NCI-H446 treated with DMSO at 0.1 percent for 48 hours (cell line): ENCODE results near the gene C3orf22.

Source experiments
- DNase-seq: peaks from one replicate; lab custom pipeline; 2025; lab: John Stamatoyannopoulos, UW

Gene C3orf22

GRCh38 chr3:126527455-126528211, 31.1 kb downstream of the C3orf22 start:
- DNase-seq, result no peak

- no peak for DNase-seq
These were observed 31.7 kb downstream of the C3orf22 start for GRCh38 chr3:126527006-126527405.

- DNase-seq, result no peak
These were observed 32.1 kb downstream of the C3orf22 start for GRCh38 chr3:126526668-126527005.

DNA sequence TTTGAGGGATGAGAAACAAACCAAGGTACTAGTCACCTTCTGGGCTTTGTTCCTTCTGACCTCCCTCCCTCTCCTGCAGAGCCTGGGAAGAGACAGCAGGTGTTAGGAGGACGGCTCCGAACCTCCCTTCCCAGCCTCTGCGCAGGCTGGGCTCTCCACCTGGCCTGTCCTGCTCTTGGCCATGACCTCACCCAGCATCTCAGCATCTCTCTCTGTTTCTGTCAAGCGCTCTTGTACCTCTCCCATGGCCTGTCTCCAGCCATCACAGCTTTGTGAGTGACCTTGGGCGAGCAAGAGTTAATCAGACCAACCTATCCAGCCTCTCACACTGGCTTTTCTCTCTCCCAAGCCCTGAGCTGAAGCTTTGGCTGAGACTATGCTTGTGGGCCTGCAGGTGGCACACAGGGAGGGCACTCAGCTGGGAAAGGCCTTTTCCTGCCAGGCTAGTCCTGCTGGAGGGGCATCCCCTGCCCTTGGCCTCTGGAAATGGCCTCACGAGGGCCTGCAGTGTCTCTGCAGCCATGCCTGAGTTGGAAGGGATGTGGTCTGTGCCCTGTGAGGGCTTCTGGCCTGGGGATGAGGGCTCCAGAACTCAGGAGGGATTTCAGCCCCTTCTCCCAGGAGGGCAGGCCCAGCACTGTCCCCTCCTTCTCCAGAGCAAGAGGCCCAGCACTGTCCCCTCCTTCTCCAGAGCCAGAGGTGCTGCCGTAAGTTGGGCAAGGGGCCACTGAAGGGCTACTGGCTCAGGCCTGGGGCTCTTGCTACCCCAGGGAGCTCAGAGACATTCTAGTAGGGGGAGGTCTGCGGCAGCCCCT, 32.7 kb downstream of the C3orf22 start:
- no peak for DNase-seq

DNA sequence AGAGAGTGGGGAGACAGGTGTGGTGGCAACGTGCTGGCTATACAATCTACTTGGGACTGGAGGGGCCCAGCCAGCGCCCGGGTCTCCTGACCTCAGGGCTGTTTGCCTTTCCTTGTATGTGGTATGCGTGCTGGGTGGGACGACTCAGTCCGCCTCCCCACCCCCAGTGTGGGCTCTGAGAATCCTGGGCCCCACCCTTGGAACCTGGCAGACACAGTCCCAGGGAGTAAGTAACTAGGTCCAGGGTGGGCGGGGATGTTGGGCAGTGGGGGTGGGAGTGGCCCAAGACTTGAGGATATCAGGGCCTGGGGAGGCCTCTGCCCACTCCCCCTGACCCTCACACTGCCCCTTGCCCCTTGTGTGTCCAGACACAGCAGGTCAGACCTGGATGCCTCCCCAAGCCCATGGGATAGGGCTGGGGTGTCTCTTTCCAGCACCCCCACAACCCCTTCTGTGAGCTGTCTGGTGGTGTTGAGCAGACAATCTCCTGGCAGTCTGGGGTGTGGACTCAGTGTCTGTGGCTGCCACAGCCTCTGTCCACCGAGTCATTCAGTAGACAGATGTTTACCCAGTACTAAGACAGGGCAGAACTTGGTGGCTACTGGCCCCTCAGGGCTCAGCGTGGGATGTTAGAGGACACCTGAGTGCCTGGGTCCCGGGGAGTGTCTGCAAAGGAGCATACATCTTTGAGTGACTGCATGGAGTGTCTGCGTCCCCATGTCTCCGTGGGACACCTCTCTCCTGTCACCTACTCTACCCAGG, 33.5 kb downstream of the C3orf22 start:
- no peak for DNase-seq

DNA sequence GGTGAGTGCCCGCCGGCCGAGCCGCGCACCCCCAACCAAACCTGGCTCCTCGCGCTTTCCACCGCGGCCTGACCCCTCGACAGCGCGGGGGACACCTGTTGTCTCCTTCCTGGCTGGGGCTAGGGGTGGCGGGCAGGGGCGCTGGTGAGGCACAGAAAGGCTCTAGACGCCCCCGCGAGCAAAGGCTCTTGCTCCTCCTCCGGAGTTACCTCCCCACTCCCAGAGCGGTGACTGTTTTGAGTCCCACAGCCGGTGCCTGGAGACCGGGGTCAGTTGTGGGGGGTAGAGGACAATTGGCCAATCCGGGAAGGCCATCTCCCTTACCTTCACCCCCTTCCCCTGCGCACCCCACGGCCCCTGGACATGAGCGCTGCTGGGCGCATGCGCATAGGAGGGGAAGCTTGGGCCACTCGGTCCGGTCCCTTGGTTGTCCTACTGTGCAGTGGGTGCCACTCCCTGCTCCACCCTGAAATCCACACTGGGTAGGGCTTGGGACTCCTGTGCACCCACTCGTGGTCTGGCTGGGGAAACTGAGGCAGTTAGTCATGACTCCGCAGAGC, 34.2 kb downstream of the C3orf22 start:
- DNase-seq, result no peak

DNA sequence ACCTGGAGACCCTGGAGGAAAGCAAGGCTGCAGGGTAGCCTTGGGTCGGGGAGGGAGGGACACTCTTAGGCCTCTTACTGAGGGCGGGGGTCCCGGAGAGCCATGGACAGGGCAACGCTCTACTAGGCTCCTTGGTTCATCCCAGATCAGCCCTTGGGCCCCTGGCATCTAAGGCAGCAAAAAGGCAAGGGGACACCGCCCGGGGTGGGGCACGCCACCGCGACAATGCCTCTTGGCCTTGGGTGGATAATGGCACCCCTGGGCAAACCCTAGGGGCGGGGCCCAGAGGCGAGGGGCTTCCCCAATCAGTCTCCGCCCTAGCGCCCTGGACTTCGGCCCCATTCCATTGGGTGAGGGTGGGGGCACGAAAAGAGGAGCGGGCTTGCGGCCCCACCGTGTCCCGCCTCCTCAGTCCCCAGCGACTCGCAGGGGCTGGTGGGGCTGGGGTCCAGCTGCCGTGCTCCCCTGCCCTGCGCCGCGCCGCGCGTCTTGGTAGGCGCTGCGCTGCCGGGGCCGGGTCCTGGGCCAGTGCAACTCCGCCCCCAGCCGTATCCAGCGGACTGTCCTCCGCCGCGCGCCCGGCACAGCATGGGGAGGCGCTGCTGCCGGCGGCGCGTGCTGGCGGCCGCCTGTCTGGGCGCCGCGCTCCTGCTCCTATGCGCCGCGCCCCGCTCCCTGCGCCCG, 34.8 kb downstream of the C3orf22 start, which contains the start of gene CHST13:
CHST13 (plus strand) TSS at position 411 of the 684 bp plus-strand sequence; CDS start at position 589, 178 bp downstream.
- DNase-seq, result no peak

- DNase-seq, result peak; percentile 14
These were observed 36.4 kb downstream of the C3orf22 start for GRCh38 chr3:126522363-126522788.

DNA sequence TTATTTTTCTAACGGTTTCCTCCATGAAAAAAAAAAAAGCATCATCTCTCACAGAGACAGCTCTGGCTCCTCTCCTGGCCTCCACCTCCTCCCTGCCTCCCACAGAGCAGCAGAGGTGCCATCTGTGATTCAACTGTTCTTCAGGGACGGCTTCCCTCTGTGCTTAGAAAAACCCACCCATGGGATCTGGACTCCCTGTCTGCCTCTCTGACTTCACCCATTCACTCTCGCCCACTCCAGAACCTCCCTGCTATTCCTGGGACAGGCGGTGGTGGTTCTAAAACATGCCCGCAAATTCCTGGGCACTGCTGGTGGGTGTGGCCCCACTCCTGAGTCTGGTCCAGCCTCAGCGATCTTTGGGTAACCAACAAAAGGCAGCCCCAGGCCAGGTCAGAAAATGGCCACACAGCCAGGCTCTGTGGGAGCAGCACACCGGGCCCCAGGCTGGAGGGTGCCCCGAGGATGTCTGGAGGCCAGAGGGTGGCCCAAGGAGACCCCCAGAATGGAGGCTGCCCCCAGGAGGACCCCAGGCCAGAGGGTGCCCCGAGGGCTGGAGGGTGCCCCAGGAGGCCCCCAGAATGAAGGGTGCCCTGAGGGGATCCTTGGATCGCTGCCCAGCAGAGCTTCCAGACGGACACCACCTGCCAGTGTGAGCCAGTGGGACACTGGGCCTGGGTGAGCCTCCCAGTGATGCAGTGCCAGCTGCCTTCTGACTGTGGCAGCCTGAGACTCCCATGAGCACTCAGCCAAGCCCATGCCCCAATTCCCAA, 37.4 kb downstream of the C3orf22 start:
- DNase-seq, result no peak

DNA sequence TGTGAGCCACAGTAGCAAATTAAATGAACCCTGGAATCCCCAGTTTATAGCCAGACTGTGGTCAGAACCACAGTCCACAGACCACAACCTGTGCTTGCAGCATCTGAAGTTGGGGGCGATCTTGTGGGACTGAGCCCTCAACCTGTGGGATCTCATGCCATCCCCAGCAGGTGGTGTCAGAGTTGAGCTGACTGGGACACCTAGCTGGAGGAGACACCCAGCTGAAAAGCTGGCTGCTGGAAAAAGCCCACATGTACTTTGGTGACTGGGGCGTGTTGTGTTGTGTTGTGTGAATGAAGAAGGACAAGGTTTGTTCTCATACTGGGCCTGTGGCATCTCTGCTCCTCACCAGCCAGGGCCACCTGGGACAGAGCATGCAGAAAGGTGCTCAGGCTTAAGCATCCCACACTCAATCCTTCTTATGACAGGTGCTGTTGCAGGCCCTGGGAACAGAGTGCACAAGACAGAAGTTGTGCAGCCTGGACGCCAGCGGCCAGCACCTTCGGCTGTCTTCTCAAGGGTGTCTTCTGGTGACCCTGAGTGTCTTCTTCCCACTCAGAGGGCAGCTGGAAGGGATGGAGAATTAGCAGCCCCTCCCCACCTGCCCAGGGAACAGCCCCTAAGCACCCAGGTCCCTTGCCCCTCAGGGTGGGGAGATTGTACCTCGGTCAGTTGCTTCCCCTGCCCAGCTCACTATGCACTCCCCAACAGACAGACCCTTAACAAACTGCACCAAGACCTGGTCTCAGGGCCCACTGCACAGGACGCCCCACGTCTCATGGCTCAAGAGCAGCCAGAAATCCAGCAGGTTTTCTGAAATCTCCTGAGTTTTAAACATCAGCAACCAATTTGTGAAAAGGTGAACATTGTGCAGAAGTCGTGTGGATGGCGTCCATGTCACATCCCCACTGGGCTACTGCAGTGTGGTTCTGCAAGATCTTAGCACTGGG, 39.0 kb downstream of the C3orf22 start:
- DNase-seq, result no peak

DNA sequence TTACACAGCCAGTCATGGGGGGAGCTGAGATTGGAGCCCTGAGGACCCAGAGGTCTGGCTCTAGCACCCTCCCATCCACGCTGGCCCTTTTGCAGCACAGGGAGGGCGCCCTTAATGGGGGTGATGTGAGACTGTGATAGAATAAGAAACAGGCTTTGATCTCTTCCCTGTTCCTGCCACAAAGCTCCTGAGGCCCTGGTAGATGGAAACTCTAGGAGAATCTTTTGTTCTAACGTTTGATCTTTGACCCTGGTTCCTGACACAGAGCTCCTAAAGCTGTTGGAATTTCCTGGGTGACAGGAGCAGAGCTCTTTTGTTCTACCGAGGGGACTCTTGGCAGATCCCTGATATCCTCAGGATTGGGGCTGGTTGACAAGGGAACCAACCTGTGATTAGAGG, 40.0 kb downstream of the C3orf22 start:
- no peak for DNase-seq

- DNase-seq, result no peak
These were observed 40.5 kb downstream of the C3orf22 start for GRCh38 chr3:126517986-126518778.

GRCh38 chr3:126517291-126517951, 41.3 kb downstream of the C3orf22 start, which contains the start of gene UROC1:
TSS of gene UROC1 (minus strand) at chr3:126517773. CDS start at chr3:126517719, 54 bp downstream.
- no peak for DNase-seq

DNA sequence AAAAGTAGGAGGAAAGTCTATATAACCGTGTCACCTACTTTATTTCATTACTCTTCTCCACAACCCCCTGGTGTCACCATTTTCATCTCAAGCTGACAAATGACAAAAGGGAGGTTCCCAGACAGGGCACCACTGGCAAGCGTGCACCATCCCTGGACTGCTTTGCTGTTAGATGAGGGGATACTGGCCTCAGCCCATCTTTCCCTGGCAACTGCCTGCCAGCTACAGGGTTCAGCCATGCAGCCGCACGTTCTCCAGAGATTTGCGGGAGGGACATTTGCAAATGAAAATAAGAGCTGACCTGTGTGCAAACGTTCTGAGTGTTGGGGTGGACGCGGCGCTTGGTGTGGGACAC, 41.8 kb downstream of the C3orf22 start:
- DNase-seq, result no peak

- no peak for DNase-seq
These were observed 42.4 kb downstream of the C3orf22 start for GRCh38 chr3:126516152-126516935.

DNA sequence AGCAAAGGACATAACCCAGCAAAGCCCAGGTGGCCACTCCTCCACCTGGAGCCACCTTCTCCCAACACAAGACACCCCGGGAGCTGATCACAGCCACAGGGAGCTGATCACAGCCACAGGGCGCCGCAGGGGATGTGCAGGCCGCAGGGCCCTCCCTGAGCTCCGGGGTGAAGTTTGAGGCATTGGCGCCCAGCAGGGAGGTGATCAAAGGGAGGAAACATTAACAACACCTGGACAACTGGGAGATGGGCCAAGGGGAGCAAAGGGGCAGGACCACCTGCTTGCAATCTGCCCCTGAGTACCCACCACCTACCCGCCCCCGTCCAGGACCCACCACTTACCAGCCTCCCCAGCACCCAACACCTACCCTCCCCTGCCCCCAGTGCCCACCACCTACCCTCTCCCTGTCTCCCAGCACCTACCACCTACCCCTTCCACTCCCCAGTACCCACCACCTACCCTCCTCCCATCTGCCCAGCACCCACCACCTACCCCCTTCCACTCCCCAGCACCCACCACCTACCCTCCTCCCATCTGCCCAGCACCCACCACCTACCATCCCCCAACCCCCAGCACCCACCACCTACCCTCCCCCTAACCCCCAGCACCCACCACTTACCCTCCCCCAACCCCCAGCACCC, 43.5 kb downstream of the C3orf22 start:
- no peak for DNase-seq

DNA sequence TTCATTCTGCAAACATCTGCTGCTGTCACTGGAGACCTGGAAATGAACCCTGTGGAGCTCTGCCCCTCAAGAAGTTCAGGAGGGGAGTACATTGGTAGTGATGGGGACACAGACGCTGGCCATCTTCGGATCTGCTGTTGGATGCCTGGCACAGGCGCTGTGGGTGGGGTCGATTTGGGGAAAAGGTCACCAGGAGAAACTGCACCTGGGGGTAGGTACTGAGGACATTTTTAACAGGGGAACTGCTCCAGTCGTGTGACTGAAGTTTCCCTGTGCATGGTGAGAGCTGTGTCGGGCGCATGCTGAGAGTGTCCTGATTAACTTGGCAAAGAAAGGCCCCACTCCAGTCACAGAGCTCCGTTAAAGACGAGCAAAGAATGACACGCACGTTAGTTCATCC, 44.6 kb downstream of the C3orf22 start:
- no peak for DNase-seq
